G401.6 (cell line): ENCODE data around the gene IRS2.

ENCODE experiments used
- FAIRE-seq: peaks from 2 replicates; lab custom pipeline; 2012; peaks lifted over from hg19 to GRCh38; lab: Jason Lieb, UNC

The IRS2 gene

DNA sequence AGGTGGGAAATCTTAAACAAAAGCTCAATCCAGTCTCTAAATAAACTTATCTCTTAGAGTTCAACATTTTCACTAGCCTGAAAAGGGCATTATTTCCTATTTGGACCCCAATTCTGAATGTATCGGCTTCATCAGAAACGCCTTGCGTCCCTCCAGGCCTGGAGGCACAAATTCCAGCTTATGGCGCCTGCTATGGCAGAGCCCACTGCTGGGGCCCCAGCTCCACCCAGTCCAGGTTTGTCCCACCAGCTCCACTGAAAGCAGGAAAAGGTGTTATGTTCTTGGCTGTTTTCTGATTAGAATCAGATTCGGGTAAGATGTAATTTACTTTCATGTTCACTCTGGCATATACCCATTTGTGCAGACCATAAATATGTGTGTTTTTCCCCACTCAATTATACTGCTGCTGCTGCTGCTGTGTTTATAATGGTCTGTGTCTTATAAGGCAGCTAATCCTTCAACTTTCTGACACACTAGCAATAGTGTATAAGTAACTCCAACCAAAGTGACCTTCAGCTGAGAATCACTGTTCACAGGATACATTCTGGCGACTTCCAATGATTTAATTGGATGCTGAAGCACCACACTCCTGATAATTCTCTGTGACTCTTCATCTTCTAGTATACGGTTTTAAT lies 6.4 kb downstream of the IRS2 start:
- FAIRE-seq: no peak

GRCh38 chr13:109779074-109779473 lies 7.3 kb downstream of the IRS2 start:
- FAIRE-seq: no peak

DNA sequence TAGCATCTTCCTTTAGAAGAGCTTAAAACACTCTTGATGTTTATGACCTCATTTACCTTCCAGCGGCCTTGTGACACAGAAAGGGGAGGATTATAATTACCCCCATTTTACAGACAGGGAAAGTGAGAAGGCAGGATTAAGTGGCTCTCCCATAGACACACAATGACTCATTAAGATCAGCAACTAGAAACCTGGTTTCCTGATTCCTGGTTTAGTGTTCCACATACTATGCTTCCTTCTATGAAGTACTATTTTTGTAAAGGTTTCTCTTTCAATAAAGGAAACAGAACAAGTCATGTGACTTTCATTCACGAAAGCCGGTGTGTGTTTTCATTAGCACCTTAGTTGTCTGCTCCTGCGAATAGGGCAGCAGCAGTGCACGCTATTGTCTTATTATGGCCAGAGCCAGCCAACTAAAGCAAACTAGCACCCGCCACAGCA lies 8.3 kb downstream of the IRS2 start:
- no peak for FAIRE-seq

- no peak for FAIRE-seq
Observed at GRCh38 chr13:109776575-109776974, 9.8 kb downstream of the IRS2 start.

DNA sequence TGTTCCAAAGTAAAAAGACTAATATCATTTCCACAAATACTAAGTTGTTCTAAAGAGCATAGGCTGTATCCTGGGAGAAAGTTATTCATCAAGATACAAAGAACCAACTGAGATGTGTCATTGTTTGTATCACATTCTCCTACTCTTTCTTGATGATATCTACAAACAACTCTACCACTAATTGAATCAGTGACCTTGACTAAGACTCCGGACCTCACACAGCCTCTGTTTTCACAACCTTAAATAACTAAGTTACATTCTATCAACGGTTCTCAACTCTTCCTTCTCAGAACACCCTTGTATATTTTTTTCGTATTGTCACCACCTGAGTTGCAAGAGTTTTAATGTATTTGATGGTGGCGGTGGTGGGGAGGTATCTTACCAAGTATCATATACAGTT lies 12.6 kb downstream of the IRS2 start:
- no peak for FAIRE-seq

DNA sequence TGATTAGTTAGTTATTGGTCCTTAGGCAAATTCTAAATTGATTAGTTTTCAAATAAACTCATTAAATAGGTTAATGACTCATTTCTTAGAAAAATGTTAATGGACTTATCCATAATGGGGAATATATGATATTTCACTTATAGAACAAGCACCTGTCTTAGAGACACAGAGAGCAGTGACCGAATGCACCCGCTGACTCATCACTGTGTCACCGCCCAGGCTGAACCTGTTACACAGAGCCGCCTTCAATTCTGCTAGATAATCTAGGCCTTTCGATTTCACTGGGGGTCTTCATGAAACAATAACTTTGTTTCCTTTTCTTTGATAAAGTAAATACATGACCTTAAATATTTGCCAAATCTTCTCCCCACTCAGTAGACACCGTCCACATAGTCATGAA lies 13.1 kb downstream of the IRS2 start:
- no peak for FAIRE-seq

GRCh38 chr13:109771926-109772325 lies 14.5 kb downstream of the IRS2 start:
- no peak for FAIRE-seq

GRCh38 chr13:109770436-109770835 lies 15.9 kb downstream of the IRS2 start:
- no peak for FAIRE-seq

DNA sequence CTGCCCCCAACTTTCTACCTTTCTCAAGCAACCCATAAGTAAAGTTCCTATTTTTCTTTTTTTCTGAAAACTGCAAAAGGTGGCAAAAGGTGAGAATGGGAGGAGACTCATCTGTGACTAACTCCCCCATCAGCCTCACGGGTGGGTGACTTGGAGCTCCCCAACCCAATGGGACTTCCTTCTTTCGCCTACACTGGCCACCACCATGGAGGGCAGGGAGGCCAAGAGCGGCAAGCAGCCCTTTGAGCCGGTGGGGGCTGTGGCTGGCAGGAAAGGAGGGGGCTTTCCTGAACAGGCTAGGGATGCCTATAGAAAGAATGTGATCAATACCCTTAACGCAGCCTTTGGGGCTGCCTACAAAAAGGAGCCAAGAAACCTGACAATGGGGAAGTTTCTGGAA lies 16.5 kb downstream of the IRS2 start:
- no peak for FAIRE-seq

DNA sequence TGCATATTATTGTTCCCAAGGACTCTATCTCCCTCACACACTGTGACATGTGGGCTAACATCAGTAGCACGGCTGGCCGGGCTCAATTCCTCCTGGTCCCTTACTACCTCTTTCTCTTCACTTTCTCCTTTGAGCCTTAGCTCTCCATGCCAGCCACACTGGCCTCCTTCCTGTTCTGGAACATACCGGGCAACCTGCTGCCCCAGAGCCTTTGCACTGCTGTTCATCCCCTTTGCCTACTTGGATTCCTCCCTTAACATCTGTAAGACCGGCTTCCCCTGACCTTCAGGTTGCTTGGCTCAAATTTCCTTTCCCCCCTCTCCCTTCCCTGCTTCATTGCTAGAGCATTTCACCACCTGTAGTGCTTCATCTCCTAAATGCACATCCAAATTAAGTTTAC lies 17.1 kb downstream of the IRS2 start:
- no peak for FAIRE-seq

DNA sequence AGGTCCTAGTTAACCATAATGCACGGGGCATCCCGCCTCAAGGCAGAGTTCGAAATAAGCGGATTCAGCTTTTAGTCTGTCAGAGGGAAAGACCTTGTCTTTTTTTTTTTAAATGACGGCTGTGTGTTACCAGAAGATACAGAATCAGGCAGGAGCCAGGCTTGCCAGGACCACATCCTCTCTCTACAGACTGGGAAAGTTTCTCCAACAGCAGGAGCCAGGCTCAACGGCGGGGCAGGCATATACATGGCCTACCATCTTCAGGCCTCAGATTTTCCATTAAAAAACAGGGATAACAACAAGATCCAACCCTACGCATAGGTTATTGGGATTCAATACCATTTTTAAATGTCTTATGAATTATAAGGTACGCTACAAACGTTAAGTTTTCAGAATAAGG lies 17.8 kb downstream of the IRS2 start:
- no peak for FAIRE-seq

DNA sequence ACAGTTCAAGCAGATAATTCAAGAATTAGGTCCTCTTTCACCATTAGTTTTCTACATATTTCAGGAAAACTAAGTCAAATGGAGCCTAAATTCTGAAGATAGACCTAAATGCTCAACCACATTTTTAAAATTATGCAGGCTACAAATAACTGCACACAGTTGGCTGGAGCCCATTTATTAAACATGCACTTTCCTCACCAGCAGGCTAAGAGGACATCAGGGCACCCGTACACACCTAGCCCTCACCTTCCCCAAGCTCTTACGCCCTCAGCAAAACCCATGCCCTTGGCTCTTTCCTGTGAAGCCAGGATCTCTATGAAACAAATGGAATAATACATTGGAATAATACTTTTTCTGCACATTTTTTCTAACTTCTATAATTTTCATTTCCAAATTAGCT lies 18.2 kb downstream of the IRS2 start:
- FAIRE-seq: no peak

- no peak for FAIRE-seq
Observed at GRCh38 chr13:109767023-109767422, 19.4 kb downstream of the IRS2 start.

GRCh38 chr13:109764470-109765291 lies 21.7 kb downstream of the IRS2 start:
- no peak for FAIRE-seq

- no peak for FAIRE-seq
Observed at GRCh38 chr13:109764045-109764444, 22.3 kb downstream of the IRS2 start.

- no peak for FAIRE-seq
Observed at GRCh38 chr13:109762791-109763190, 23.6 kb downstream of the IRS2 start.

- no peak for FAIRE-seq
Observed at GRCh38 chr13:109761695-109762094, 24.7 kb downstream of the IRS2 start.

GRCh38 chr13:109760951-109761350 lies 25.4 kb downstream of the IRS2 start:
- FAIRE-seq: no peak

DNA sequence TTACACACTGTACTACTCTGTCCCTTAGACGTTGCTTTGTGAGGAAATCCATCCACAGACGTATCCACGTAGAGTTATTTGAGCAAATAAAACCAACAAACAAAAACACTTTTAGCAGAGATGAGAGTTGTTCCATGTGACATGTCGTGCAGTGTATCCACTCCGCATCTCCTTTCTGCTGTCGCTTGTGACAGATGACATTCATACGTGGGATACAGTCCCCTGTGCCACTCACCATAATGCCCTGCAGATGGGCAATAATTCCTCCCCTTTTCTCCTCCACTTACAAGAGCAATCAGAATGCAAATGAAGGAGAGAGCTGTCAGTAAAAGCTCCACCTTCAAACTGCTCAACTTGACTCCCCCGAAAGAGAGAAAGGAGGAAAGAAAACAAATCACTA lies 26.0 kb downstream of the IRS2 start:
- FAIRE-seq: no peak

DNA sequence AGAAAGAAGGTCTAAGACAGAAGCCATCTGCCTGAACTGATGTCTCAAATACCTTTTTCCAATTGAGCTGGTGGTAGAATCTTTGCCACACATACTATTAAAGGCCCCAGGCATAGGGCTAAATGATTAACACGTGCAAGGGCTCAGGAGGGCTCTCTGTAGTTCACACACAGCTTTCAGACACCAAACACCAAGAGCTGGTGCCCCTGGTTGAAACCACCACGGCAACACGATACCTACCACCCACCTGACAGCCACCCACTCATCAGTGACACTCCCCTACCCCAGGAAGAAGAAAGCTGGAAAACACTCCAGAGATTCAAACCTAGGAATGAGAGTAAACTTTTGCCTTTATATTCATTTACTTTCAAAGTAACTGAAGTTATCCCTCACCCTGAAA lies 26.8 kb downstream of the IRS2 start:
- no peak for FAIRE-seq

DNA sequence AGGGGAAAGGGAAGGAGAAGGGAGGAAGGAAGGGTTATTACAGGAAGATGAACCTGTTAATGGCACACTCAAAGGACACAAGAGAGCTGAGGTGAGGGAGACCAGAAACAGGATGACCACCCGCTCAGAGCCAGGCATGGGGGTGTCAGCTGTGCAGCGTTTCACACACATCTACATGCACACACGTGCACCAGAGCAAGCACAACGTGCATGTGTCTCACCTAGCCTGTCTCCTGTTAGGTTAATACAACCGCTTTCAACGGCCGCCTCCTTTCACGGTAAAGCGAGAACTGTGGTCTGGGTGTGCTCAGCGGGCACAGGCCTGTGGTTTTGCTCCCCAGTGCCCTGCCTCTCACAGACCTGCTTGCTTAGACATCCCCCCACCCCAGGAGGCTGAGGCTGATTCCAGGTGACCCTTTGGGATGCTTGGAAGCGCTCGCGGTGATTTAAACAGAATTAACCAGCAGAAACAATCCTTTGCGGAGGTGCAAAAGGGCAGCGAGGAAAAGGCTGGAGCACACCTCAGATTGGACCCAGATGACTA lies 27.4 kb downstream of the IRS2 start:
- FAIRE-seq: no peak

GRCh38 chr13:109756778-109757177 lies 29.6 kb downstream of the IRS2 start:
- FAIRE-seq: no peak

- no peak for FAIRE-seq
Observed at GRCh38 chr13:109755997-109756396, 30.4 kb downstream of the IRS2 start.

DNA sequence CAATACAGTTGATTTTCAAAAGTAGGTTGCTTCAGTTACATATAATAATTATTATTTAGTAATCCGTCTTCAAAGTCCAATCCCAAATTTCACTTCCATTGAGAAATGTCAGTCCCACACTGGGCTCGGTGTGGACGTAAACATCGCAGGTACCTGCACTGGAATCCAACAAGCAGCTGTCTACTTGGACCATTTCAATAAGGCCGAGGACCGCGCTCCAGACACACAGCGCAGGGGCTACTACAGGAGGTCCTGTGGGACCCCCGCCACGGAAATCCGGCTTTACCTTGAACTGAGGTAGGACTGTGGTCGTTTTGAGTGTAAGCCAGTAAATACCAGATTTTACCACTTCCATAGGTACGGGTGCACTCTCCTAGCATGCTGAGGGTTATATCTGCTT lies 30.8 kb downstream of the IRS2 start:
- no peak for FAIRE-seq
